Measurements from ENCODE around the gene RNF166. TPM values are rescaled to one million over a fixed set of nuclear protein-coding genes. Genes with fewer than 3 reads are reported as not detected.

The RNF166 gene
- total and polyA plus RNA-seq, 4 donors = 6.5 to 9.1 (median 7.6) TPM

DNA sequence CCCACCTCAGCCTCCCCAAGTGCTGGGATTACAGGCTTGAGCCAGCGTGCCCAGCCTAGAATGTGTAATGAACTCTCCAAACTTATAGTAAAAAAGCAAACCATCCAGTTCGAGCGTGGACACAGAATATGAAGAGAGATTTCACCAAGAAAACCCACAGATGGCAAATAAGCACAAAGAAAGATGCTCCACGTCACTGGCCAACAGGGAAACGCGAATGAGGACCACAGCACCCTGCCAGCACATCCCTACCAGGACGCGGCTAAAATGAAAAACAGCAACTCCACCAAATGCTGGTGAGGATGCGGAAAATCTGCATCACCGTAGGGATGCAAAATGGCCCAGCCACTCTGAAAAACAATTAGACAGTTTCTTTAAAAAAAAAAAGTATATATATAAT, 44.7 kb downstream of the RNF166 start (continued):
- TF ChIP-seq, protein P1, sequence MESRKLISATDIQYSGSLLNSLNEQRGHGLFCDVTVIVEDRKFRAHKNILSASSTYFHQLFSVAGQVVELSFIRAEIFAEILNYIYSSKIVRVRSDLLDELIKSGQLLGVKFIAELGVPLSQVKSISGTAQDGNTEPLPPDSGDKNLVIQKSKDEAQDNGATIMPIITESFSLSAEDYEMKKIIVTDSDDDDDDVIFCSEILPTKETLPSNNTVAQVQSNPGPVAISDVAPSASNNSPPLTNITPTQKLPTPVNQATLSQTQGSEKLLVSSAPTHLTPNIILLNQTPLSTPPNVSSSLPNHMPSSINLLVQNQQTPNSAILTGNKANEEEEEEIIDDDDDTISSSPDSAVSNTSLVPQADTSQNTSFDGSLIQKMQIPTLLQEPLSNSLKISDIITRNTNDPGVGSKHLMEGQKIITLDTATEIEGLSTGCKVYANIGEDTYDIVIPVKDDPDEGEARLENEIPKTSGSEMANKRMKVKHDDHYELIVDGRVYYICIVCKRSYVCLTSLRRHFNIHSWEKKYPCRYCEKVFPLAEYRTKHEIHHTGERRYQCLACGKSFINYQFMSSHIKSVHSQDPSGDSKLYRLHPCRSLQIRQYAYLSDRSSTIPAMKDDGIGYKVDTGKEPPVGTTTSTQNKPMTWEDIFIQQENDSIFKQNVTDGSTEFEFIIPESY (IDR thresholded peaks at IDR 0.05) = no peak
- TF ChIP-seq FOXA1 (IDR thresholded peaks at IDR 0.05) (no peak), HNF4A (conservative IDR thresholded peaks at IDR 0.05) (no peak), HNF4G (IDR thresholded peaks at IDR 0.05) (no peak)

DNA sequence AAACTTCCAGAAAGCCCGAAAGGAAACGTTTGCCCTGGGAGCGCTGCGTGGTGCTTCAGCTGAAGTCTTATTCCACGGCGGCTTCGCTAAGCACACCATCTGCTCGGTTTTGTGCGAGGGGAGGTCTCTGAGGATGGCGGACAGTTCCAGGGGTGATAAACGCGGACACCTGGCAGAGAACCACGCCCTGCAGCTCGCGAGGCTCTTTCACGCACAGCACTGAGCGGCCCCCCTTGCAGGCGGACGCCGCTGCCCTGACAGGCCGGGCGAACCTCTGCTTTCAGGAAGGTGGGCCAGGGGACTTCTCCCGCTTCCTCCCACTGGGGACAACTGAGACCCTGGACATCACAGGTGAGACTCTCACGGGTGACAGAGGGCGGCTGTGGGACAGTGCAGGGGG, 47.0 kb downstream of the RNF166 start:
- no peak overlapping the region for H3K4me3 ChIP-seq (ENCODE audit: low read depth in 1 of 3, low read length in 3 of 3)
- H3K4me1 ChIP-seq (ENCODE audit: control insufficient read depth in 4 of 4, insufficient read depth in 4 of 4, low read length in 3 of 4) = peaks cover 4 to 22% (median 11%) of the 10 kb centered on the region in 4 donors
- no peaks in the 10 kb centered on the region for H3K9me3 ChIP-seq (ENCODE audit: control insufficient read depth in 4 of 4, low read length in 3 of 4)
- TF ChIP-seq FOXA2 (IDR thresholded peaks at IDR 0.05) (no peak), HNF4A (conservative IDR thresholded peaks at IDR 0.05) (no peak), YY1 (IDR thresholded peaks at IDR 0.05) (no peak), RAD21 (IDR thresholded peaks at IDR 0.05) (no peak), NR2F2 (IDR thresholded peaks at IDR 0.05) (no peak), HNF4G (IDR thresholded peaks at IDR 0.05) (no peak), SP1 (IDR thresholded peaks at IDR 0.05) (no peak), RXRA (IDR thresholded peaks at IDR 0.05) (no peak), TAF1 (conservative IDR thresholded peaks at IDR 0.05) (no peak), FOXA1 (IDR thresholded peaks at IDR 0.05) (no peak), GABPA (IDR thresholded peaks at IDR 0.05 in 1 of 2, conservative IDR thresholded peaks at IDR 0.05 in 1 of 2) (no peak), EGR1 (IDR thresholded peaks at IDR 0.05; ENCODE audit: low read depth in 2 of 2) (no peak)
- TF ChIP-seq, protein P2, sequence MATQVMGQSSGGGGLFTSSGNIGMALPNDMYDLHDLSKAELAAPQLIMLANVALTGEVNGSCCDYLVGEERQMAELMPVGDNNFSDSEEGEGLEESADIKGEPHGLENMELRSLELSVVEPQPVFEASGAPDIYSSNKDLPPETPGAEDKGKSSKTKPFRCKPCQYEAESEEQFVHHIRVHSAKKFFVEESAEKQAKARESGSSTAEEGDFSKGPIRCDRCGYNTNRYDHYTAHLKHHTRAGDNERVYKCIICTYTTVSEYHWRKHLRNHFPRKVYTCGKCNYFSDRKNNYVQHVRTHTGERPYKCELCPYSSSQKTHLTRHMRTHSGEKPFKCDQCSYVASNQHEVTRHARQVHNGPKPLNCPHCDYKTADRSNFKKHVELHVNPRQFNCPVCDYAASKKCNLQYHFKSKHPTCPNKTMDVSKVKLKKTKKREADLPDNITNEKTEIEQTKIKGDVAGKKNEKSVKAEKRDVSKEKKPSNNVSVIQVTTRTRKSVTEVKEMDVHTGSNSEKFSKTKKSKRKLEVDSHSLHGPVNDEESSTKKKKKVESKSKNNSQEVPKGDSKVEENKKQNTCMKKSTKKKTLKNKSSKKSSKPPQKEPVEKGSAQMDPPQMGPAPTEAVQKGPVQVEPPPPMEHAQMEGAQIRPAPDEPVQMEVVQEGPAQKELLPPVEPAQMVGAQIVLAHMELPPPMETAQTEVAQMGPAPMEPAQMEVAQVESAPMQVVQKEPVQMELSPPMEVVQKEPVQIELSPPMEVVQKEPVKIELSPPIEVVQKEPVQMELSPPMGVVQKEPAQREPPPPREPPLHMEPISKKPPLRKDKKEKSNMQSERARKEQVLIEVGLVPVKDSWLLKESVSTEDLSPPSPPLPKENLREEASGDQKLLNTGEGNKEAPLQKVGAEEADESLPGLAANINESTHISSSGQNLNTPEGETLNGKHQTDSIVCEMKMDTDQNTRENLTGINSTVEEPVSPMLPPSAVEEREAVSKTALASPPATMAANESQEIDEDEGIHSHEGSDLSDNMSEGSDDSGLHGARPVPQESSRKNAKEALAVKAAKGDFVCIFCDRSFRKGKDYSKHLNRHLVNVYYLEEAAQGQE (IDR thresholded peaks at IDR 0.05) = no peak
- TF ChIP-seq, protein P1 (IDR thresholded peaks at IDR 0.05) = no peak
- TF ChIP-seq, protein P3, sequence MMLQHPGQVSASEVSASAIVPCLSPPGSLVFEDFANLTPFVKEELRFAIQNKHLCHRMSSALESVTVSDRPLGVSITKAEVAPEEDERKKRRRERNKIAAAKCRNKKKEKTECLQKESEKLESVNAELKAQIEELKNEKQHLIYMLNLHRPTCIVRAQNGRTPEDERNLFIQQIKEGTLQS (IDR thresholded peaks at IDR 0.05) = no peak
- TF ChIP-seq, protein P4, sequence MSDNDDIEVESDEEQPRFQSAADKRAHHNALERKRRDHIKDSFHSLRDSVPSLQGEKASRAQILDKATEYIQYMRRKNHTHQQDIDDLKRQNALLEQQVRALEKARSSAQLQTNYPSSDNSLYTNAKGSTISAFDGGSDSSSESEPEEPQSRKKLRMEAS (IDR thresholded peaks at IDR 0.05) = no peak
- TF ChIP-seq, protein P5, sequence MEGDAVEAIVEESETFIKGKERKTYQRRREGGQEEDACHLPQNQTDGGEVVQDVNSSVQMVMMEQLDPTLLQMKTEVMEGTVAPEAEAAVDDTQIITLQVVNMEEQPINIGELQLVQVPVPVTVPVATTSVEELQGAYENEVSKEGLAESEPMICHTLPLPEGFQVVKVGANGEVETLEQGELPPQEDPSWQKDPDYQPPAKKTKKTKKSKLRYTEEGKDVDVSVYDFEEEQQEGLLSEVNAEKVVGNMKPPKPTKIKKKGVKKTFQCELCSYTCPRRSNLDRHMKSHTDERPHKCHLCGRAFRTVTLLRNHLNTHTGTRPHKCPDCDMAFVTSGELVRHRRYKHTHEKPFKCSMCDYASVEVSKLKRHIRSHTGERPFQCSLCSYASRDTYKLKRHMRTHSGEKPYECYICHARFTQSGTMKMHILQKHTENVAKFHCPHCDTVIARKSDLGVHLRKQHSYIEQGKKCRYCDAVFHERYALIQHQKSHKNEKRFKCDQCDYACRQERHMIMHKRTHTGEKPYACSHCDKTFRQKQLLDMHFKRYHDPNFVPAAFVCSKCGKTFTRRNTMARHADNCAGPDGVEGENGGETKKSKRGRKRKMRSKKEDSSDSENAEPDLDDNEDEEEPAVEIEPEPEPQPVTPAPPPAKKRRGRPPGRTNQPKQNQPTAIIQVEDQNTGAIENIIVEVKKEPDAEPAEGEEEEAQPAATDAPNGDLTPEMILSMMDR (IDR thresholded peaks at IDR 0.05; ENCODE audit: low read depth, low read length, missing input control) = no peak
- H3K36me3 ChIP-seq (ENCODE audit: control insufficient read depth in 4 of 4, insufficient read depth in 3 of 4, low read depth in 1 of 4, low read length in 3 of 4) = peaks cover 7 to 28% (median 13%) of the 10 kb centered on the region in 4 donors
- no peaks in the 10 kb centered on the region for H3K27me3 ChIP-seq (ENCODE audit: control insufficient read depth in 4 of 4, insufficient read depth in 4 of 4, low read length in 3 of 4)
- H3K27ac ChIP-seq (ENCODE audit: low read depth in 1 of 2, low read length in 2 of 2) = no peak overlapping the region
- no peak for DNase-seq (ENCODE audit: low spot score)
- no peak overlapping the region for H3K9ac ChIP-seq (ENCODE audit: low read depth in 1 of 2, low read length in 2 of 2)
- WGBS = 96% methylated on average over 25 of the region's 25 CpGs
